ENCODE data around the gene NHS. TPM values are rescaled to one million over a fixed set of nuclear protein-coding genes. Genes with fewer than 3 reads are reported as not detected.

NHS gene
- total RNA-seq, 4 donors from 2014 or later = 2.4 to 5.4 (median 4.0) TPM

- TF ChIP-seq POLR2A (IDR thresholded peaks at IDR 0.05) = no peak
- TF ChIP-seq CTCF (IDR thresholded peaks at IDR 0.05) = no peak
- intact Hi-C loops (cut with DNase I; ENCODE audit: low total_unique reads) = no loop called here
- 70 to 81% methylated on average over 4 of the region's 4 CpGs for WGBS, 2 donors
- DNase-seq (ENCODE audit: low spot score in 2 of 2) = no peak
- H3K4me3 ChIP-seq (ENCODE audit: low read depth, poor library complexity, severe bottlenecking) = no peak overlapping the region
Measured at GRCh38 chrX:17481086-17481485, 106.1 kb downstream of the NHS start.

- TF ChIP-seq CTCF (IDR thresholded peaks at IDR 0.05) (no peak), POLR2A (IDR thresholded peaks at IDR 0.05) (no peak)
- intact Hi-C loops (cut with DNase I; ENCODE audit: low total_unique reads) = no loop called here
- no peak for DNase-seq (ENCODE audit: low spot score in 2 of 2)
- no peak overlapping the region for H3K4me3 ChIP-seq (ENCODE audit: low read depth, poor library complexity, severe bottlenecking)
- WGBS, 2 donors = 71 to 100% methylated on average over 1 of the region's 1 CpG
Measured at GRCh38 chrX:17484592-17484991, 109.6 kb downstream of the NHS start.

GRCh38 chrX:17485391-17485790, 110.4 kb downstream of the NHS start:
- intact Hi-C loops (cut with DNase I; ENCODE audit: low total_unique reads) = no loop called here
- 78 to 86% methylated on average over 3 to 5 of the region's 5 CpGs for WGBS, 2 donors
- no peak overlapping the region for H3K4me3 ChIP-seq (ENCODE audit: low read depth, poor library complexity, severe bottlenecking)
- no peak for DNase-seq (ENCODE audit: low spot score in 2 of 2)
- TF ChIP-seq CTCF (IDR thresholded peaks at IDR 0.05) (no peak), POLR2A (IDR thresholded peaks at IDR 0.05) (no peak)

GRCh38 chrX:17488036-17488435, 113.0 kb downstream of the NHS start:
- TF ChIP-seq POLR2A (IDR thresholded peaks at IDR 0.05) = no peak
- no peak for TF ChIP-seq CTCF (IDR thresholded peaks at IDR 0.05)
- no peak overlapping the region for H3K4me3 ChIP-seq (ENCODE audit: low read depth, poor library complexity, severe bottlenecking)
- no peak for DNase-seq (ENCODE audit: low spot score in 2 of 2)
- intact Hi-C loops (cut with DNase I; ENCODE audit: low total_unique reads) = no loop called here
- 77 to 82% methylated on average over 8 of the region's 8 CpGs for WGBS, 2 donors

DNA sequence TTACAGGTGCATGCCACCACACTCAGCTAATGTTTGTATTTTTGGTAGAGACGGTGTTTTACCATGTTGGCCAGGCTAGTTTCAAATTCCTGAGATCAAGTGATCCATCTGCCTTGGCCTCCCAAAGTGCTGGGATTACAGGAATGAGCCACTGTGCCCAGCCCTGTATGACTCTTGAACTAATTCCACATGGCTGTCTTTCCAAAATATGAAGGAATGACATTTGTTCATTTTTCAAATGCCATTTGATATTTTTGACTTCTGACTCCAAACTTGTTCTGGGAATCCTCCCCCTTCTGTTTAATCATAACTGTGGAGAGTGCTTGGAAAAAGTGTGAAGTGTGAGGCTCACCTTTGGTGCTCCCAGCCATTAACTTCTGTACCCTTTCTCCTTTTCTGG, 119.2 kb downstream of the NHS start:
- 50 to 80% methylated on average over 1 of the region's 1 CpG for WGBS, 2 donors
- intact Hi-C loops (cut with DNase I; ENCODE audit: low total_unique reads) = no loop called here
- no peak for DNase-seq (ENCODE audit: low spot score in 2 of 2)
- TF ChIP-seq POLR2A (IDR thresholded peaks at IDR 0.05) = no peak
- TF ChIP-seq CTCF (IDR thresholded peaks at IDR 0.05) = no peak
- no peak overlapping the region for H3K4me3 ChIP-seq (ENCODE audit: low read depth, poor library complexity, severe bottlenecking)

DNA sequence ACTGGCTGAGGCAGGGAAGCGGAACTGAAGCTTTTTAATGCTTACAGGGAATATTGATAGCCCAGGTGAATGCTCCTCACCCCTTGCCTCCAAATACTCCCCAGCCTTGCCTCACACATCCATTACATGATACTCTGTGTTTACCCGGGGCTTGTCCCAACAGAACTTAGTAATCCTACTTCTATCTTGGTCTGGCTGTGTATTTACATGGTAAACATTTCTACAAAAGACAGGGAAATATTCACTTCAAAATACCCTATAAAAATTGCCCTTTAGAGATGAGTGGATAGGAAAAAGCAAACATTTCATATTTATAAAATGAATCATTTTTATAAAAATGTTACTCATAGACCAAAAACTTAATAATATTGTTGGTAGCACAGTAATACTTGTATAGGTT, 120.1 kb downstream of the NHS start:
- intact Hi-C loops (cut with DNase I; ENCODE audit: low total_unique reads) = no loop called here
- DNase-seq (ENCODE audit: low spot score in 2 of 2) = no peak
- no peak overlapping the region for H3K4me3 ChIP-seq (ENCODE audit: low read depth, poor library complexity, severe bottlenecking)
- 83 to 85% methylated on average over 2 of the region's 2 CpGs for WGBS, 2 donors
- TF ChIP-seq POLR2A (IDR thresholded peaks at IDR 0.05) = no peak
- no peak for TF ChIP-seq CTCF (IDR thresholded peaks at IDR 0.05)
